HG03565 (cell line): ENCODE data around the gene SACS.
"Not testable (repeated sequence)": the region's sequence is repeated elsewhere in the genome, so short reads cannot be mapped to it uniquely, and the experiment has no call there.

ENCODE experiments used
- ATAC-seq: cut with Tn5 transposase; IDR thresholded peaks from one replicate; pipeline ENCODE4 v1.9.1; 2021; ENCODE audit warnings: mild to moderate bottlenecking, moderate library complexity; ENCODE audit not compliant: unreplicated experiment

Gene SACS

DNA sequence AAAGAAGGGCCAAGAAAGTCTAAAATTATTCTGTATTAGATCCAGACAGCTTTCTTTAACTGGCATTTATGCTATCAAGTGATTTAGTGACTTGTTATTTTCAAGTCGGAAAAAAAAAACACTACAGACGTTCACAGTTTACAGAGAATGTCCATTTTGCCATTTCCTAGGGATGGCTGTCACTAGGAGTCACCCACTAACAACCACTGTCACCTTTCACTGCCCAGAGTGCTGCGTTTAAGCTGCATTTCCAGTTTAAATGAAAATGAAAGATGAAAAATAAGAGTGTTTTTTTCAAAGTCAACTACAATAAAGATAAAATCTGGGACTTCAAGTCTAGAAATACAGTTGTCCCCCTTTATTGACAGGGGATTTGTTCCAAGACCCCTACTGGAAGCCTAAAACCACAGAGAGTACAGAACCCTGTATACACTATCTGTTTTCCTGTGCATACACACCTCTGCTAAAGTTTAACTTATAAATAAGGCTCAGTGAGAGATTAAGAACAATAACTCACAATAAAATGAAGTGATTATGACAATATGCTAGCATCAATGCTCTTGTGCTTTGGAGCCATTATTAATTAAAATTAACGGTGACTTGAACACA lies 112.5 kb downstream of the SACS start:
- no peak for ATAC-seq

DNA sequence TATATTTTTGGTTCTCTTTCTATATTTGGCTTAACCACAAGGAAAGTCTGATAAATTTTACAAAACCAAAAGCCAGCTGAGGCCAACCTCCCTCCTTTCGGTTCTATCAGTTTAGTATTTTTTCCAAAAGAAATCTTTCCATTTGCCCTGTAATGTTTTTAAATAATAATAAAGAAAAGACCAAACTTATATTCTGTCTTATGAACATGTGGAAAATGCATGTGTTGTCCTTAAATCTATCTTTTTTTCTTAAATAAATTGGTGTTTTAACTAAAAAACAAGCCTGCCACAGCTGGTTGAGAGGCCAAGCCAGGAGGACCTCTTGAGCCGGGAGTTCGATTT lies 113.6 kb downstream of the SACS start:
- no peak for ATAC-seq

DNA sequence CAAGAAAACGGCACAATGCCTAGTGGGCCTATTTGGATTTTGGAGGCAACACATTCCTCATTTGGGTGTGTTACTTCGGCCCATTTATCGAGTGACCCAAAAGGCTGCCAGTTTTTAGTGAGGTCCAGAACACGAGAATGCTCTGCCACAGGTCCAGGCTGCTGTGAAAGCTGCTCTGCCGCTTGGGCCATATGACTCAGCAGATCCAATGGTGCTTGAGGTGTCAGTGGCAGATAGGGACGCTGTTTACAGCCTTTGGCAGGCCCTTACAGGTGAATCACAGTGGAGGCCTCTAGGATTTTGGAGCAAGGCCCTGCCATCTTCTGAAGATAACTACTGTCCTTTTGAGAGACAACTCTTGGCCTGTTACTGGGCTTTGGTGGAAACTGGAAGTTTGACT lies 118.7 kb downstream of the SACS start:
- not testable (repeated sequence) for ATAC-seq

DNA sequence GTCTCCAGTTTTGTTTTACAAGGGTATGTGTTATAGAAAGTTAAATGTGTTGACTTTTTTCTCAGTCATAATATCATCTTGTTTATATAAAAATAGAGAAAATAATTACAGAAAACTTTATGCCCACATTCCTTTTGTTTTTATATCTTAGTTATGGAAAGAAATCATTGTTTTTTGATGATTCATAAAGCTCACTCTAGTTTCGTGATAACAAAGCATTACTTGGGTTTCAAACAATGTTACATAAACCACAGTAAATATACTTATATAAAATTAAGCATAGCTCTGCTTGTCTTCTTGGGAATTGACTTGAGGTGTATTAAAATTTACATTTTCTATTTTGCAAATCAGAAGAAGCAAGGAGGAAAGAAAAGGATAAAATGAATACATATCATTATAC lies 140.9 kb downstream of the SACS start:
- no peak for ATAC-seq

DNA sequence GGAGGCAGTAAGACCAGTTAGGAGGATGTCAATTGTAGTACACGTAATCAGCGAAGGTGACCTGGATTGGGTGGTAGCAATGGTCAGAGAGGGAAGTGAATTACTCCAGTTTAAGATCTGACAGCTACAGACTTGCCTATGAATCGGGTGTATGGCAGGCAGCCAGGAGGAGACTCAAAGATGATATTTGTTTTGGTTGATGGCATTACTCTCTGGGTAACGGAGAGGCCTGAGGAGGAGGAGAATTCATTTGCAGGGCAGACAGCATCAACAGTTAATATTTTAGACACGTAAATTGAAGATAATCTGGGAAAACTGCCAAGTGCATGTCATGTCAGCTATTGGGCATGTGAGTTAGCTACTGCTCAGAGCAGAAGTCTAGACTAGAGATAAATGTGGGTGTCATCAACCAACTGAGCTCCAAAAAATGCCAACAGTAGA lies 143.6 kb downstream of the SACS start:
- ATAC-seq, result no peak

DNA sequence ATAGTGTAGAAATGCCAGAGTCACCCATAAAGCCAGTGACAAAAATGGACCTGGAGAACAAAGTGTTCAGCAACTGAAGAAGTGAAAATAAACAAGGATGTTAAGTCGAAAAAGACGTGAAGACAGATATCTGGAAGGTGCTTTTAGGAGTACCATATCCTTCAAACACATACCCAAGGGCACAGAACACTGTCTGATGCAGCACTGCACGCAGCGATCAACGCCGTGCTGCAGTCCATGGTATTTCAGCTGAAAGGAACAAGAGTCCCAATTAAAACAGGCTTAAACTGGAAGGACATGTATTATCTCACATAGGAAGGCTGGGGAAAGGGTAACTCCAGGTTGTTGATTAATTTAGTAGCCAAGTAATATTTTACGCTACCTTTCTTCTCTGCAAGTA lies 144.5 kb downstream of the SACS start:
- ATAC-seq, result no peak

DNA sequence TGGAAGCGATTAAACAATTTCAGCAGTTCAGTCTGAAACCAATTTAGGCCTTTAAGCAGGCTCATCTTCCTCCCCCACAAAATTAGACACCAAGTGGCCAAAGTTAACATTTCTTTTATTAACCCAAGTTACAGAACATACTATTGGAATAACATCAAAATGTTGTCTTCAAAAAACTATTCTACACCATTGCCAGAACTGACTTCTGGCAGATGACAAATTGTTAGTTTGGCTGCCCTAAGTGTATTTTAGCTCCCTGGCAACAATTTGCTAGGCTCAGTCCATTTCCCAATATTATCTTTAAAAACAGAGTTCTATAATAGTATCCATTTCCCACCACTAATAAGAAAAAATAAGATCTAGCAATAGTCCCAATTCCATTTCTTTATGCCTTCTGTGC lies 144.9 kb downstream of the SACS start:
- no peak for ATAC-seq

DNA sequence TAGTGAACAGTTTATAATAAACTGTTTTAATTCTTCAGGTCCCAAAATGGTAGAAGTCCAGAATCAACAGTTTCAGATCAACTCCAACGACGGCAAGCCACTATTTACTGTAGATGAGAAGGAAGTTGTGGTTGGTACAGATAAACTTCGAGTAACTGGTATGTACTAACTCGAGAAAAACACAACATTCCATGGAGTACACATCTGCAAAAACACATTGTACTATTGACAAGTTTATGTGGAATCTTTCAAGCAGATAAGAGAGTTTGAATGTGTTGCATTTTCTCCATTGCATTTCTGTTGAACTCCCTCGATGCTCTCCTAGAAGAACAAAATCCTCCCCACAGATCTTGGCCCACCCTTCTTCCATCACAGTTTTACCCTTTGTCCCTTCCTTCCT lies 154.2 kb downstream of the SACS start:
- ATAC-seq, result no peak
